H9 (cell line): ENCODE results near the gene MTIF2. TPM values are rescaled to one million over a fixed set of nuclear protein-coding genes. Genes with fewer than 3 reads are reported as not detected.
A peak's percentile ranks its signal among the peaks of the same experiment; 100 is the strongest.

ENCODE experiments used
- DNase-seq: peaks from one replicate; pipeline ENCODE4 v3.0.0-alpha.2; 2017
- H2AFZ ChIP-seq: one replicate; pipeline ENCODE4 v1.6.1; 2013; ENCODE audit warnings: mild to moderate bottlenecking, low read length, control low read depth, moderate library complexity
- H2AK5ac ChIP-seq: 2 replicates; pipeline ENCODE4 v1.6.1; 2013; ENCODE audit warnings: low read length, control low read depth, mixed read lengths; ENCODE audit not compliant: insufficient read length
- H2BK120ac ChIP-seq: one replicate; pipeline ENCODE4 v1.6.1; 2013; ENCODE audit warnings: low read depth, mild to moderate bottlenecking, low read length, control low read depth, inconsistent platforms; ENCODE audit not compliant: poor library complexity, severe bottlenecking
- H2BK12ac ChIP-seq: 2 replicates; pipeline ENCODE4 v1.6.1; 2013; ENCODE audit warnings: low read length, control low read depth, mixed read lengths, low read depth; ENCODE audit not compliant: insufficient read length
- H2BK15ac ChIP-seq: 2 replicates; pipeline ENCODE4 v1.6.1; 2013; ENCODE audit warnings: low read depth, low read length, control low read depth
- H2BK20ac ChIP-seq: one replicate; pipeline ENCODE4 v1.6.1; 2013; ENCODE audit warnings: low read depth, mild to moderate bottlenecking, low read length, control low read depth, inconsistent platforms; ENCODE audit not compliant: poor library complexity, severe bottlenecking
- H2BK5ac ChIP-seq: 2 replicates; pipeline ENCODE4 v1.6.1; 2013; ENCODE audit warnings: low read length, control low read depth, mixed read lengths; ENCODE audit not compliant: insufficient read length
- H3K14ac ChIP-seq: 2 replicates; pipeline ENCODE4 v1.6.1; 2013; ENCODE audit warnings: low read length, control low read depth; ENCODE audit not compliant: insufficient read depth
- H3K18ac ChIP-seq: 2 replicates; pipeline ENCODE4 v1.6.1; 2013; ENCODE audit warnings: low read depth, mild to moderate bottlenecking, mixed read lengths, low read length, control low read depth; ENCODE audit not compliant: insufficient read length
- H3K23ac ChIP-seq: 2 replicates; pipeline ENCODE4 v1.6.1; 2013; ENCODE audit warnings: low read length, control low read depth, mixed read lengths, low read depth; ENCODE audit not compliant: insufficient read length
- H3K23me2 ChIP-seq: 2 replicates; pipeline ENCODE4 v1.6.1; 2013; ENCODE audit warnings: low read depth, mild to moderate bottlenecking, mixed read lengths, low read length, control low read depth; ENCODE audit not compliant: insufficient read length, poor library complexity, severe bottlenecking
- H3K27ac ChIP-seq: 2 replicates; pipeline ENCODE4 v1.5.1; 2013; ENCODE audit warnings: low read length, control low read depth, mixed read lengths, low read depth; ENCODE audit not compliant: insufficient read length
- H3K27me3 ChIP-seq: 2 replicates; pipeline ENCODE4 v1.6.1; 2013; ENCODE audit warnings: low read length, control low read depth, inconsistent platforms; ENCODE audit not compliant: insufficient read depth
- H3K4ac ChIP-seq: 2 replicates; pipeline ENCODE4 v1.6.1; 2013; ENCODE audit warnings: low read depth, mild to moderate bottlenecking, control low read depth, inconsistent platforms, low read length, moderate library complexity
- H3K4me1 ChIP-seq: 2 replicates; pipeline ENCODE4 v1.6.1; 2013; ENCODE audit warnings: low read length, control low read depth, inconsistent platforms; ENCODE audit not compliant: insufficient read depth
- H3K4me2 ChIP-seq: 2 replicates; pipeline ENCODE4 v1.6.1; 2013; ENCODE audit warnings: low read length, control low read depth, mixed read lengths; ENCODE audit not compliant: insufficient read length, insufficient read depth
- H3K56ac ChIP-seq: 2 replicates; pipeline ENCODE4 v1.6.1; 2013; ENCODE audit warnings: low read depth, mild to moderate bottlenecking, mixed read lengths, low read length, control low read depth; ENCODE audit not compliant: insufficient read length
- H3K79me1 ChIP-seq: 2 replicates; pipeline ENCODE4 v1.6.1; 2013; ENCODE audit warnings: low read depth, mild to moderate bottlenecking, moderate library complexity, low read length, control low read depth, inconsistent platforms; ENCODE audit not compliant: insufficient read depth, poor library complexity, severe bottlenecking
- H3K79me2 ChIP-seq: 2 replicates; pipeline ENCODE4 v1.6.1; 2013; ENCODE audit warnings: low read length, control low read depth, inconsistent platforms; ENCODE audit not compliant: insufficient read depth
- H3K9ac ChIP-seq: 2 replicates; pipeline ENCODE4 v1.6.1; 2013; ENCODE audit warnings: low read length, control low read depth, mixed read lengths; ENCODE audit not compliant: insufficient read length; ENCODE audit errors: extremely low read depth
- H3K9me3 ChIP-seq: one replicate; pipeline ENCODE4 v1.6.1; 2013; ENCODE audit warnings: low read depth, low read length, inconsistent platforms; ENCODE audit not compliant: control insufficient read depth
- H3T11ph ChIP-seq: one replicate; pipeline ENCODE4 v1.6.1; 2013; ENCODE audit warnings: mild to moderate bottlenecking, low read length, control low read depth, inconsistent platforms
- H4K20me1 ChIP-seq: one replicate; pipeline ENCODE4 v1.6.1; 2013; ENCODE audit not compliant: control insufficient read depth, insufficient read length, insufficient read depth
- H4K5ac ChIP-seq: 2 replicates; pipeline ENCODE4 v1.6.1; 2013; ENCODE audit warnings: low read depth, mild to moderate bottlenecking, mixed read lengths, low read length, control low read depth; ENCODE audit not compliant: insufficient read length
- H4K8ac ChIP-seq: replicated peaks from 2 replicates; pipeline ENCODE4 v1.6.1; 2013; ENCODE audit warnings: low read length, control low read depth, mixed read lengths, low read depth; ENCODE audit not compliant: insufficient read length
- H4K91ac ChIP-seq: 2 replicates; pipeline ENCODE4 v1.6.1; 2013; ENCODE audit warnings: low read depth, mild to moderate bottlenecking, moderate library complexity, mixed read lengths, low read length, control low read depth; ENCODE audit not compliant: insufficient read length
- H3K27ac Mint-ChIP-seq, 3 experiments: 2 replicates in 2 of 3; 3 replicates in 1 of 3; pipeline ENCODE4 v1.8.0; 2020 to 2021; ENCODE audit warnings: mixed read lengths in 3 of 3, mild to moderate bottlenecking in 1 of 3, moderate library complexity in 1 of 3
- H3K27me3 Mint-ChIP-seq: 2 replicates; pipeline ENCODE4 v1.8.0; 2021; ENCODE audit warnings: low read depth, mild to moderate bottlenecking, moderate library complexity, mixed read lengths
- H3K36me3 Mint-ChIP-seq, 3 experiments: 2 replicates in 2 of 3; 3 replicates in 1 of 3; pipeline ENCODE4 v1.8.0; 2020 to 2021; ENCODE audit warnings: low read depth in 3 of 3, mixed read lengths in 3 of 3; ENCODE audit not compliant: insufficient read depth in 1 of 3
- H3K4me1 Mint-ChIP-seq, 2 experiments: 2 replicates each; pipeline ENCODE4 v1.8.0; 2020; ENCODE audit warnings: mixed read lengths in 2 of 2
- H3K4me3 Mint-ChIP-seq, 2 experiments: 2 replicates in 1 of 2; 3 replicates in 1 of 2; pipeline ENCODE4 v1.8.0; 2020 to 2021; ENCODE audit warnings: mild to moderate bottlenecking in 2 of 2, mixed read lengths in 2 of 2, moderate library complexity in 1 of 2
- H3K9me3 Mint-ChIP-seq, 2 experiments: 2 replicates in 1 of 2; 3 replicates in 1 of 2; pipeline ENCODE4 v1.8.0; 2020; ENCODE audit warnings: mild to moderate bottlenecking in 2 of 2, mixed read lengths in 2 of 2, moderate library complexity in 1 of 2
- CTCF ChIP-seq: fragments of 200-600 bp; sonication (generic); conservative IDR thresholded peaks from 3 replicates; pipeline ENCODE4 v1.8.0; 2021; ENCODE audit warnings: antibody characterized with exemption, mild to moderate bottlenecking
- WGBS: extraction: QIAGEN DNeasy Blood & Tissue Kit; methylation state at CpG from one replicate; pipeline ENCODE4 v1.1.7; 2013; ENCODE audit warnings: missing lambda C conversion rate, low lambda C conversion rate, mixed read lengths; ENCODE audit not compliant: insufficient read length; ENCODE audit errors: extremely low coverage; 5-methylcytosine and 5-hydroxymethylcytosine counted together
- long read RNA-seq: library from polyadenylated mRNA; unstranded; transcript quantifications from one replicate; pipeline ENCODE4 v2.0.0, GENCODE V29; 2020
- total RNA-seq: library from RNA; stranded (reverse); gene quantifications from 2 replicates; pipeline ENCODE4 v1.2.1, GENCODE V29; 2021

MTIF2 gene
- 35.6 and 36.4 TPM in 2 replicates for total RNA-seq
- long read RNA-seq, transcript MTIF2-201 (16 exons, 2,528 nt) = major isoform, 20 of 152 reads
- long read RNA-seq, partial matches to known transcripts = 93 of 152 reads
- long read RNA-seq, other reads (novel, unspliced or antisense) = 39 of 152 reads

- no peak within 1 kb of the TSS for H2BK15ac ChIP-seq
- Mint-ChIP-seq H3K4me3 (peak within 1 kb of the TSS; percentile 82 to 94), H3K27me3 (no peaks in the 10 kb centered on the region), H3K9me3 (no peaks in the 10 kb centered on the region; a peak in 1 of 5 replicates), H3K4me1 (peaks cover 10 to 13% of the 10 kb centered on the region in 2 experiments), H3K27ac (peak within 1 kb of the TSS; percentile 7 to 98 (median 96)), H3K36me3 (peaks cover 0 to 13% (median 11%) of the 10 kb centered on the region in 3 experiments; a peak in 4 of 7 replicates)
- no CpG with 5 or more reads among the region's 43 CpGs for WGBS
- peak within 1 kb of the TSS; percentile 97 for H3K4me2 ChIP-seq
- H3K14ac ChIP-seq = peak within 1 kb of the TSS; percentile 94
- no peak within 1 kb of the TSS for H2BK120ac ChIP-seq
- TF ChIP-seq CTCF = no peak
- no peaks in the 10 kb centered on the region for H3K79me1 ChIP-seq
- no peak within 1 kb of the TSS for H3K4ac ChIP-seq
- H2AFZ ChIP-seq = no peak within 1 kb of the TSS
- H3K18ac ChIP-seq = peak within 1 kb of the TSS; percentile 87
- H4K5ac ChIP-seq = peak within 1 kb of the TSS; percentile 89
- H3K9ac ChIP-seq = peak within 1 kb of the TSS; percentile 99
- H4K20me1 ChIP-seq = no peaks in the 10 kb centered on the region
- H3K27me3 ChIP-seq = no peaks in the 10 kb centered on the region
- peak within 1 kb of the TSS; percentile 35 for H2BK5ac ChIP-seq
- H3K23ac ChIP-seq = no peak within 1 kb of the TSS
- no peaks in the 10 kb centered on the region for H3K79me2 ChIP-seq
- H2BK12ac ChIP-seq = no peak within 1 kb of the TSS
- H3T11ph ChIP-seq = no peak within 1 kb of the TSS
- DNase-seq = peak; percentile 95
- H3K4me1 ChIP-seq = no peaks in the 10 kb centered on the region; the same call in 1 of the 2 replicates
- H3K27ac ChIP-seq = peak within 1 kb of the TSS; percentile 73
- no peaks in the 10 kb centered on the region for H3K9me3 ChIP-seq
- H3K56ac ChIP-seq = no peak within 1 kb of the TSS
- H4K91ac ChIP-seq = no peak within 1 kb of the TSS
- H3K23me2 ChIP-seq = peaks cover 8% of the 10 kb centered on the region
- peak within 1 kb of the TSS; percentile 86 for H4K8ac ChIP-seq
- no peak within 1 kb of the TSS for H2BK20ac ChIP-seq
- H2AK5ac ChIP-seq = no peak within 1 kb of the TSS
Observed at GRCh38 chr2:55268907-55269644, at the start of gene MTIF2. Gene MTIF2, minus strand, starts transcription at chr2:55269231. Its CDS starts 5,373 bp downstream, at chr2:55263858.
